Measurements from ENCODE around the gene ASTN2. TPM values are rescaled to one million over a fixed set of nuclear protein-coding genes. Genes with fewer than 3 reads are reported as not detected.

ASTN2 gene
- total RNA-seq, 1 donor from 2014 or later: 13.6 TPM

DNA sequence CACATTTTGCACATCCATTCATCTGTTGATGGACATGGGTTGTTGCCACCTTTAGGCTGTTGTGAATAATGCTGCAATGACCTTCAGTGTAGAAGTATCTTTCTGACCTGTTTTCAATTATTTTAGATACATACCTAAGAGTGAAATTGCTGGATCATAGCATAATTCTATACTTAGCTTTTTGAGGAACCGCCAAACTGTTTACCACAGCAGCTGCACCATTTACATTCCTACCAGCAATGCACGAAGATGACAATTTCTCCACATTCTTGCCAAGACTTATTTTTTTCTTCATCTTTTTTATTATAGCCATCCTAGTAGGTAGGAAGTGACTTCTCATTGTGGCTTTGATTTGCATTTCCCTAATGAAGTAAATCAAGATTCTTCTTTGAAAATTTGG is 36.5 kb upstream of the ASTN2 start:
- Histone ChIP-seq H3K9me3 (ENCODE audit: insufficient read depth, low read depth, low read length) (peaks cover 4% of the 10 kb centered on the region), H2AFZ (ENCODE audit: low read depth, low read length) (no peak overlapping the region), H3K36me3 (ENCODE audit: insufficient read depth, low read length) (no peaks in the 10 kb centered on the region), H3K9ac (ENCODE audit: low read length) (no peak overlapping the region), H3K27me3 (ENCODE audit: insufficient read depth, low read length) (no peaks in the 10 kb centered on the region), H3K79me2 (ENCODE audit: insufficient read depth, low read length) (no peaks in the 10 kb centered on the region), H3K4me3 (ENCODE audit: insufficient read depth, low read depth, low read length) (no peak overlapping the region), H3K27ac (ENCODE audit: low read depth, low read length) (no peak overlapping the region), H3K4me1 (ENCODE audit: insufficient read depth, low read length) (no peaks in the 10 kb centered on the region), H4K20me1 (ENCODE audit: insufficient read depth, low read length) (no peaks in the 10 kb centered on the region), H3K4me2 (ENCODE audit: low read length) (no peak overlapping the region)
- Mint-ChIP-seq H3K4me3 (ENCODE audit: unreplicated experiment) (no peak overlapping the region), H3K27ac (ENCODE audit: unreplicated experiment) (no peak overlapping the region), H3K9me3 (ENCODE audit: unreplicated experiment) (no peaks in the 10 kb centered on the region), H3K36me3 (ENCODE audit: low read depth, unreplicated experiment) (no peaks in the 10 kb centered on the region), H3K4me1 (ENCODE audit: low read depth, unreplicated experiment) (peaks cover 1% of the 10 kb centered on the region), H3K27me3 (ENCODE audit: low read depth, unreplicated experiment) (no peaks in the 10 kb centered on the region)
- FAIRE-seq: no peak
- no peak for TF ChIP-seq EZH2 (IDR thresholded peaks at IDR 0.05; ENCODE audit: insufficient read depth, low read length)
- DNase-seq (ENCODE audit: low read depth): no peak

DNA sequence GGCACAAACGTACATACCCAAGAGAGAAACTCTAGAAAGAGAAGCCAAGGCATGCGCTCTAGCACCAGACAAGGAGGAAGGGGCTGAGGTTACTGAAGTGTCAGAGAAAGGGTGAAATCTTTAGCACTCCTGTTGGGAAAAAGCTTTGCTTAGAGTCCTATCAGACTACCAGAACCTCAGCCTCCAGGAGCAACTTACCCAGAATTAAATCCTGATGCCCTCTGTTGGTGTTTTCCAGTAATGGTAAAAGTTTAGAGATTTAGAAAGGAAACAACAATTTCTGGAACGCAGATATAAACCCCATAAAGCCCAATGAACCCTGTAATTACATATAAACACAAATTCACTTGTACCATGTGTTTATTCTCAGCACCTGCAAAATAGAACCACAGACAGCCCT is 33.2 kb upstream of the ASTN2 start:
- no peak overlapping the region for H3K4me3 Mint-ChIP-seq (ENCODE audit: unreplicated experiment)
- H4K20me1 ChIP-seq (ENCODE audit: insufficient read depth, low read length): no peaks in the 10 kb centered on the region
- no peaks in the 10 kb centered on the region for H3K9me3 ChIP-seq (ENCODE audit: insufficient read depth, low read depth, low read length)
- no peak overlapping the region for H3K27ac Mint-ChIP-seq (ENCODE audit: unreplicated experiment)
- no peak overlapping the region for H3K9ac ChIP-seq (ENCODE audit: low read length)
- no peak overlapping the region for H3K27ac ChIP-seq (ENCODE audit: low read depth, low read length)
- no peaks in the 10 kb centered on the region for H3K36me3 Mint-ChIP-seq (ENCODE audit: low read depth, unreplicated experiment)
- H3K27me3 ChIP-seq (ENCODE audit: insufficient read depth, low read length): no peaks in the 10 kb centered on the region
- H3K79me2 ChIP-seq (ENCODE audit: insufficient read depth, low read length): no peaks in the 10 kb centered on the region
- peaks cover 2% of the 10 kb centered on the region for H3K4me1 Mint-ChIP-seq (ENCODE audit: low read depth, unreplicated experiment)
- no peaks in the 10 kb centered on the region for H3K36me3 ChIP-seq (ENCODE audit: insufficient read depth, low read length)
- TF ChIP-seq EZH2 (IDR thresholded peaks at IDR 0.05; ENCODE audit: insufficient read depth, low read length): no peak
- TF ChIP-seq, protein P1, sequence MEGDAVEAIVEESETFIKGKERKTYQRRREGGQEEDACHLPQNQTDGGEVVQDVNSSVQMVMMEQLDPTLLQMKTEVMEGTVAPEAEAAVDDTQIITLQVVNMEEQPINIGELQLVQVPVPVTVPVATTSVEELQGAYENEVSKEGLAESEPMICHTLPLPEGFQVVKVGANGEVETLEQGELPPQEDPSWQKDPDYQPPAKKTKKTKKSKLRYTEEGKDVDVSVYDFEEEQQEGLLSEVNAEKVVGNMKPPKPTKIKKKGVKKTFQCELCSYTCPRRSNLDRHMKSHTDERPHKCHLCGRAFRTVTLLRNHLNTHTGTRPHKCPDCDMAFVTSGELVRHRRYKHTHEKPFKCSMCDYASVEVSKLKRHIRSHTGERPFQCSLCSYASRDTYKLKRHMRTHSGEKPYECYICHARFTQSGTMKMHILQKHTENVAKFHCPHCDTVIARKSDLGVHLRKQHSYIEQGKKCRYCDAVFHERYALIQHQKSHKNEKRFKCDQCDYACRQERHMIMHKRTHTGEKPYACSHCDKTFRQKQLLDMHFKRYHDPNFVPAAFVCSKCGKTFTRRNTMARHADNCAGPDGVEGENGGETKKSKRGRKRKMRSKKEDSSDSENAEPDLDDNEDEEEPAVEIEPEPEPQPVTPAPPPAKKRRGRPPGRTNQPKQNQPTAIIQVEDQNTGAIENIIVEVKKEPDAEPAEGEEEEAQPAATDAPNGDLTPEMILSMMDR (IDR thresholded peaks at IDR 0.05; ENCODE audit: insufficient read depth, low read depth, low read length): no peak
- no peak overlapping the region for H3K4me3 ChIP-seq (ENCODE audit: insufficient read depth, low read depth, low read length)
- H3K4me1 ChIP-seq (ENCODE audit: insufficient read depth, low read length): no peaks in the 10 kb centered on the region
- H3K4me2 ChIP-seq (ENCODE audit: low read length): no peak overlapping the region
- H3K27me3 Mint-ChIP-seq (ENCODE audit: low read depth, unreplicated experiment): peaks cover 11% of the 10 kb centered on the region
- no peak for DNase-seq (ENCODE audit: low read depth)
- FAIRE-seq: no peak
- no peak overlapping the region for H2AFZ ChIP-seq (ENCODE audit: low read depth, low read length)
- H3K9me3 Mint-ChIP-seq (ENCODE audit: unreplicated experiment): no peaks in the 10 kb centered on the region

DNA sequence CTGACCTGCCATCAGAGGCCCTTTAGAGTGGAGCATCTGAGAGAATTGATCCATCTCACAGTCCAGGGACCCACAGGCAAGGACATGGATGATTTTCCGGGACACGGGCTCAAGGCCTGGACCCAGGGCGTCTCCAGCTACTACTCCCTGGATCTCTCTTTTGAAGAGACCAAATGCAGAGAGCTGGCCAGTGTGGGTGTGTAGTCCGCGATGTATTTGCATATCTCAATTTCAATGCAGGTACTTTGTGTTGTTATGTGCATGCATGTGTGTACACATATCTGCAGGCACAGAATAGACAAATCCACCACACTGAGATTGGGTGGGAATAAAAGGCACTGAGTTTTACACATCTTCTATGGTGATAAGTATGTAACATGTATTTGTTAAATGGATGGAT is 30.8 kb upstream of the ASTN2 start:
- no peak overlapping the region for H3K27ac Mint-ChIP-seq (ENCODE audit: unreplicated experiment)
- no peaks in the 10 kb centered on the region for H3K4me1 ChIP-seq (ENCODE audit: insufficient read depth, low read length)
- no peaks in the 10 kb centered on the region for H3K36me3 ChIP-seq (ENCODE audit: insufficient read depth, low read length)
- no peak overlapping the region for H3K4me3 ChIP-seq (ENCODE audit: insufficient read depth, low read depth, low read length)
- H2AFZ ChIP-seq (ENCODE audit: low read depth, low read length): no peak overlapping the region
- H4K20me1 ChIP-seq (ENCODE audit: insufficient read depth, low read length): no peaks in the 10 kb centered on the region
- no peaks in the 10 kb centered on the region for H3K36me3 Mint-ChIP-seq (ENCODE audit: low read depth, unreplicated experiment)
- DNase-seq (ENCODE audit: low read depth) (no peak), FAIRE-seq (no peak)
- peaks cover 28% of the 10 kb centered on the region for H3K27me3 Mint-ChIP-seq (ENCODE audit: low read depth, unreplicated experiment)
- H3K79me2 ChIP-seq (ENCODE audit: insufficient read depth, low read length): no peaks in the 10 kb centered on the region
- no peaks in the 10 kb centered on the region for H3K9me3 ChIP-seq (ENCODE audit: insufficient read depth, low read depth, low read length)
- no peaks in the 10 kb centered on the region for H3K27me3 ChIP-seq (ENCODE audit: insufficient read depth, low read length)
- H3K4me3 Mint-ChIP-seq (ENCODE audit: unreplicated experiment): no peak overlapping the region
- TF ChIP-seq EZH2 (IDR thresholded peaks at IDR 0.05; ENCODE audit: insufficient read depth, low read length): no peak
- TF ChIP-seq, protein P1 (IDR thresholded peaks at IDR 0.05; ENCODE audit: insufficient read depth, low read depth, low read length): no peak
- H3K4me1 Mint-ChIP-seq (ENCODE audit: low read depth, unreplicated experiment): peaks cover 2% of the 10 kb centered on the region
- H3K9me3 Mint-ChIP-seq (ENCODE audit: unreplicated experiment): no peaks in the 10 kb centered on the region
- no peak overlapping the region for H3K27ac ChIP-seq (ENCODE audit: low read depth, low read length)
- no peak overlapping the region for H3K9ac ChIP-seq (ENCODE audit: low read length)
- H3K4me2 ChIP-seq (ENCODE audit: low read length): no peak overlapping the region
